ENCODE measurements around the gene WDSUB1.

Gene WDSUB1

GRCh38 chr2:159285433-159285832, 1.1 kb downstream of the WDSUB1 start:
- in situ Hi-C loops (cut with MboI; ENCODE audit: low pct_unique_long_range_greater_than_20kb, low sequenced_read_pairs, unreplicated experiment): no loop called here
- no peak for TF ChIP-seq CTCF (IDR thresholded peaks at IDR 0.05; ENCODE audit: extremely low read depth, insufficient read depth, missing control alignments)
- no peak for DNase-seq (ENCODE audit: low spot score)

- no peak for TF ChIP-seq CTCF (IDR thresholded peaks at IDR 0.05; ENCODE audit: extremely low read depth, insufficient read depth, missing control alignments)
- in situ Hi-C loops (cut with MboI; ENCODE audit: low pct_unique_long_range_greater_than_20kb, low sequenced_read_pairs, unreplicated experiment): no loop called here
- DNase-seq (ENCODE audit: low spot score): no peak
Measured at GRCh38 chr2:159283529-159283928, 3.0 kb downstream of the WDSUB1 start.

GRCh38 chr2:159281002-159281401, 5.5 kb downstream of the WDSUB1 start:
- in situ Hi-C loops (cut with MboI; ENCODE audit: low pct_unique_long_range_greater_than_20kb, low sequenced_read_pairs, unreplicated experiment): no loop called here
- DNase-seq (ENCODE audit: low spot score): no peak
- no peak for TF ChIP-seq CTCF (IDR thresholded peaks at IDR 0.05; ENCODE audit: extremely low read depth, insufficient read depth, missing control alignments)

- no peak for TF ChIP-seq CTCF (IDR thresholded peaks at IDR 0.05; ENCODE audit: extremely low read depth, insufficient read depth, missing control alignments)
- in situ Hi-C loops (cut with MboI; ENCODE audit: low pct_unique_long_range_greater_than_20kb, low sequenced_read_pairs, unreplicated experiment): no loop called here
- DNase-seq (ENCODE audit: low spot score): no peak
Measured at GRCh38 chr2:159279700-159280099, 6.8 kb downstream of the WDSUB1 start.

- DNase-seq (ENCODE audit: low spot score): no peak
- in situ Hi-C loops (cut with MboI; ENCODE audit: low pct_unique_long_range_greater_than_20kb, low sequenced_read_pairs, unreplicated experiment): no loop called here
- no peak for TF ChIP-seq CTCF (IDR thresholded peaks at IDR 0.05; ENCODE audit: extremely low read depth, insufficient read depth, missing control alignments)
Measured at GRCh38 chr2:159275111-159275510, 11.4 kb downstream of the WDSUB1 start.

GRCh38 chr2:159272156-159272555, 14.3 kb downstream of the WDSUB1 start:
- no peak for TF ChIP-seq CTCF (IDR thresholded peaks at IDR 0.05; ENCODE audit: extremely low read depth, insufficient read depth, missing control alignments)
- in situ Hi-C loops (cut with MboI; ENCODE audit: low pct_unique_long_range_greater_than_20kb, low sequenced_read_pairs, unreplicated experiment): no loop called here
- no peak for DNase-seq (ENCODE audit: low spot score)

All from GM13977 (cell line).